CD4-positive, alpha-beta T cell treated with Interleukin-4 for 1 hour (primary cell): ENCODE measurements around the gene ZBED4.

ENCODE experiments used
- DNase-seq, 2 donors: peaks; one replicate each; pipeline ENCODE4 v3.0.0-alpha.2; 2020 to 2022

Gene ZBED4

GRCh38 chr22:49879871-49880270 is 26.2 kb downstream of the ZBED4 start:
- DNase-seq = no peak

GRCh38 chr22:49880281-49880680 is 26.6 kb downstream of the ZBED4 start:
- no peak for DNase-seq

- DNase-seq = no peak
These were observed 28.2 kb downstream of the ZBED4 start for GRCh38 chr22:49881856-49882255.

- no peak for DNase-seq
These were observed 29.1 kb downstream of the ZBED4 start for GRCh38 chr22:49882519-49883293.

- no peak for DNase-seq
These were observed 29.6 kb downstream of the ZBED4 start for GRCh38 chr22:49883294-49883640.

GRCh38 chr22:49884075-49884474 is 30.4 kb downstream of the ZBED4 start:
- DNase-seq = no peak

GRCh38 chr22:49884503-49885260 is 31.0 kb downstream of the ZBED4 start:
- no peak for DNase-seq

- no peak for DNase-seq
These were observed 31.6 kb downstream of the ZBED4 start for GRCh38 chr22:49885281-49885680.

- no peak for DNase-seq
These were observed 32.2 kb downstream of the ZBED4 start for GRCh38 chr22:49885881-49886280.

GRCh38 chr22:49886346-49887063 is 32.9 kb downstream of the ZBED4 start:
- DNase-seq = no peak

GRCh38 chr22:49887064-49887451 is 33.4 kb downstream of the ZBED4 start:
- DNase-seq = no peak

GRCh38 chr22:49887702-49888101 is 34.1 kb downstream of the ZBED4 start:
- no peak for DNase-seq

- no peak for DNase-seq
These were observed 35.4 kb downstream of the ZBED4 start for GRCh38 chr22:49889071-49889470.

- no peak for DNase-seq
These were observed 38.7 kb downstream of the ZBED4 start for GRCh38 chr22:49892226-49892899.

- no peak for DNase-seq
These were observed 39.4 kb downstream of the ZBED4 start for GRCh38 chr22:49893025-49893424.

- DNase-seq = no peak
These were observed 40.8 kb downstream of the ZBED4 start for GRCh38 chr22:49894322-49895054.

GRCh38 chr22:49896201-49896600 is 42.6 kb downstream of the ZBED4 start:
- no peak for DNase-seq

- DNase-seq = no peak
These were observed 43.5 kb downstream of the ZBED4 start for GRCh38 chr22:49897015-49897684.

- no peak for DNase-seq
These were observed 45.9 kb downstream of the ZBED4 start for GRCh38 chr22:49899530-49899929.

- no peak for DNase-seq
These were observed 47.0 kb downstream of the ZBED4 start for GRCh38 chr22:49900441-49901230.

- no peak for DNase-seq
These were observed 47.8 kb downstream of the ZBED4 start for GRCh38 chr22:49901457-49901856.
